HG03108 (cell line): Measurements from ENCODE around the gene KRTAP3-3.
"Not testable (repeated sequence)": the region's sequence is repeated elsewhere in the genome, so short reads cannot be mapped to it uniquely, and the experiment has no call there.

ENCODE experiments used
- ATAC-seq: cut with Tn5 transposase; IDR thresholded peaks from one replicate; pipeline ENCODE4 v1.9.1; 2021; ENCODE audit warnings: moderate library complexity; ENCODE audit not compliant: unreplicated experiment

The KRTAP3-3 gene

GRCh38 chr17:40993839-40994238 lies at the start of gene KRTAP3-3:
Gene KRTAP3-3, minus strand, starts transcription at chr17:40994164. Its CDS starts 67 bp downstream, at chr17:40994097.
- ATAC-seq = no peak

DNA sequence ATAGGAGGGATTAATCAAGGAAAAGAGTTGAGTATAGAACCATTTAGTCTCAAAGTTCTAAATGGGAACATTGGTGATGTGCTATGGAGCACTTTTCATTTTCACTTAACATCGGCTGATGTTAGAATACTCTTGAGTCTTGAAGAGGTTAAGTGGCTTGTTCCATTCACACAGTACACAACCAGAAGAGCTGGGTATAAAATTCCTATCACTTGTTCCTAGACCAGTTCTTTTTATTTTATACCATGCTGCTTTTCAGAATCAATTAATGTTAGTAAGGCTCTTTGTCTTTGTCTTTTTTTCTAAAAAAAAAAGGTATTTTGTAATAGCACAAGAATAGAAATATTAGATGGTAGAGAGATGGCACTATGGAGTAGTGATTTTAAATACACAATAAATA lies 49.0 kb upstream of the KRTAP3-3 start:
- ATAC-seq = no peak

DNA sequence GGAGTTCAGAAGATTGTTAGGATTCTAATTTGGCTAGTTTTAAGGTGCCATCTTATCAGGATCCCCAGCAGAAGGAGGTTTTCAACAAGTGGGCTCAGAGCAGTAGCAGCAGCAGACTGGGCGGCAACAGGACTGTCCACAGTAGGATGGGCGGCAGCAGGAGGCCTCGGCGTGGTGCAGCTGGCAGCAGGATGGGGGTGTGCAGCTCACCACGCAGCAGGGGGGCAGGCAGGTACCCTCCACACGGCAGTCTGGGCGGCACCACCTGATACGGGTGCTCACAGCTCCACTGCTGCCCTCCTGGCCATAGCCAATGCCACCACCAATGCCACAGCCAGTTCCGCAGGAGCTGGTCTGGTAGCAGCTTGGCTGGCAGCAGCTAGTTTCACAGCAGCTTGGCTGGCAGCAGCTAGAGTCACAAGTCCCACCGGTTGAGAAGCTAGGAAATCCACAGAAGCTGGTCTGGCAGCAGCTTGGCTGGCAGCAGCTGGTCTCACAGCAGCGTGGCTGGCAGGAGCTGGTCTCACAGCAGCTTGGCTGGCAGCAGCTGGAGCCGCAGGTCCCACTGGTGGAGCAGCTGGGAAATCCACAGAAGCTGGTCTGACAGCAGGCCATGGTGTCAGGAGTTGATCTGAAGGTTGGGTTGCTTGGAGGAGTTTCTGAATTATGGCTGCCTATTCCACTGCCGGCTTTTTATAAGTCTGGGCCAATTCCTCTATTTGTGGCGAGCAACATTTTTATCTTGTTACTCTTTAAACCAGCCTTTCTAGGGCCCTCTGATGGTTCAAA lies 47.0 kb upstream of the KRTAP3-3 start, which contains the start of gene KRTAP1-1:
KRTAP1-1 (minus strand) TSS at position 668 of the 789 bp plus-strand sequence; CDS start at position 615, 53 bp downstream.
- not testable (repeated sequence) for ATAC-seq

DNA sequence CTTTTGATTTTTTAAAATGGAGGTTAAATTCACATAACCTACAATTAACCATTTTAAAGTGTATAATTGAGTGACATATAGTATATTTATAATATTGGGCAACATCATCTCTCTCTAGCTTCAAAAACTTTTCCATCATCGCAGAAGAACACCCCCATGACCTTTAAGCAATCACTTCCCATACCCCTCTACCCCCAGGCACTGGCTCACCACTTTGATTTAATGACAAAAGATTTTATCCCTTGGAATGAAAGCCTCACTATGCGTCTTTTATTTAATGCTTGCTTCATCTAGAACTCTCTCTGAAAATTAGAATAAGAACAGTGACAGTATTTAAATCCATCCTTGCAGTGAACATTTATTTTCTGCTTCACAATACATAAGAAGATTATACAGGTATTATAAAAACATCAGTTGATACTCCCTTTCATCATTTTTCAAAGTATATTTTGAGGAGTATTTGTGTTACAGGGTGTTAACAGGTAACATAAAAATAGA lies 43.9 kb upstream of the KRTAP3-3 start:
- no peak for ATAC-seq

DNA sequence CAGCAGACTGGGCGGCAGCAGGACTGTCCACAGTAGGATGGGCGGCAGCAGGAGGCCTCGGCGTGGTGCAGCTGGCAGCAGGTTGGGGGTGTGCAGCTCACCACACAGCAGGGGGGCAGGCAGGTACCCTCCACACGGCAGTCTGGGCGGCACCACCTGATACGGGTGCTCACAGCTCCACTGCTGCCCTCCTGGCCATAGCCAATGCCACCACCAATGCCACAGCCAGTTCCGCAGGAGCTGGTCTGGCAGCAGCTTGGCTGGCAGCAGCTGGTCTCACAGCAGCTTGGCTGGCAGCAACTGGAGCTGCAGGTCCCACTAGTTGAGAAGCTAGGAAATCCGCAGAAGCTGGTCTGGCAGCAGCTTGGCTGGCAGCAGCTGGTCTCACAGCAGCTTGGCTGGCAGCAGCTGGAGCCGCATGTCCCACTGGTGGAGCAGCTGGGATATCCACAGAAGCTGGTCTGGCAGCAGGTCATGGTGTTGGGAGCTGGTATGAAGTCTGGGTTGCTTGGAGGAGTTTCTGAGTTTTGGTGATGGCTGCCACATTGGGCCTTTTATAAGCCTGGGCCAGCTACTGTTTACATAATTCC lies 40.5 kb upstream of the KRTAP3-3 start, which contains the start of gene KRTAP1-3:
KRTAP1-3 (minus strand) TSS at position 529 of the 590 bp plus-strand sequence; CDS start at position 476, 53 bp downstream.
- ATAC-seq = not testable (repeated sequence)

- ATAC-seq = no peak
Measured at GRCh38 chr17:41029633-41030245, 35.8 kb upstream of the KRTAP3-3 start, which contains the start of gene KRTAP1-4. Gene KRTAP1-4, minus strand, starts transcription at chr17:41030195. Its CDS starts 117 bp downstream, at chr17:41030078.

DNA sequence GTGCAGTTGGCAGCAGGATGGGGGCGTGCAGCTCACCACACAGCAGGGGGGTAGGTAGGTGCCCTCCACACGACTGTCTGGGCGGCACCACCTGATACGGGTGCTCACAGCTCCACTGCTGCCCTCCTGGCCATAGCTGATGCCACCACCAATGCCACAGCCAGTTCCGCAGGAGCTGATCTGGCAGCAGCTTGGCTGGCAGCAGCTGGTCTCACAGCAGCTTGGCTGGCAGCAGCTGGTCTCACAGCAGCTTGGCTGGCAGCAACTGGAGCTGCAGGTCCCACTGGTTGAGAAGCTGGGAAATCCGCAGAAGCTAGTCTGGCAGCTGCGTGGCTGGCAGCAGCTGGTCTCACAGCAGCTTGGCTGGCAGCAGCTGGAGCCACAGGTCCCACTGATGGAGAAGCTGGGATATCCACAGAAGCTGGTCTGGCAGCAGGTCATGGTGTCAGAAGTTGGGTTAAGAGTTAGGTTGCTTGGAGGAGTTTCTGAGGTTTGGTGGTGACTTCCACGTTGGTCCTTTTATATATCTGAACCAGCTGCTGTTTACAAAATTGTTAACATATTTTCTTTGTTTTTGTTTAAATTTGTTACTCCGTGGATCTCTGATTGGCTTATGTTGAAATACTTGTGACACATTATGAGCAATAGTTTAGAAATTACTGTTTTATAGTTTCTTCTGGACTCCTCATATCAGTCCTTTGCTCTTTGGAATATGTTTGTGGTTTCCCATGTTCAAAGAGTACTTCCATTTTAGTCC lies 32.9 kb upstream of the KRTAP3-3 start, which contains the start of gene KRTAP1-5:
KRTAP1-5 (minus strand) TSS at position 494 of the 757 bp plus-strand sequence; CDS start at position 441, 53 bp downstream.
- ATAC-seq = no peak

DNA sequence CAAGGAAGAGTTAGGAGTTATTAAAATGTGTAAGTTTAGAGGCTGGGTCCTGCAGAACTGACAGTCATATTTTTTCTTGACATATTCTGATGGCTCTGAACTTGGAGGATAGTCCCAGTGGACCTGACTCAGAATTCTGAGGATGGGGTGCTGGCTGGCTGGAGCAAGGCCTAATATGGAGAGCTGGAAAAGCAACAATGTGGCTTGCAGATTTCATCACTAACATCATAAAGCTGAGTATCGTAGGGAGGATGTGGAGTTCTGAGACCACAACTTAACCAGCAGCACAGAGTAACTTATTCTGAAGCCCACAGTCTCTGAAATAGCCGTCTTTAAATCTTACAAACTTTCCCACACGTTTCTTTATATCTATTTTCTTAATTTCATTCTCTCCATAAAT lies 30.7 kb upstream of the KRTAP3-3 start:
- no peak for ATAC-seq

DNA sequence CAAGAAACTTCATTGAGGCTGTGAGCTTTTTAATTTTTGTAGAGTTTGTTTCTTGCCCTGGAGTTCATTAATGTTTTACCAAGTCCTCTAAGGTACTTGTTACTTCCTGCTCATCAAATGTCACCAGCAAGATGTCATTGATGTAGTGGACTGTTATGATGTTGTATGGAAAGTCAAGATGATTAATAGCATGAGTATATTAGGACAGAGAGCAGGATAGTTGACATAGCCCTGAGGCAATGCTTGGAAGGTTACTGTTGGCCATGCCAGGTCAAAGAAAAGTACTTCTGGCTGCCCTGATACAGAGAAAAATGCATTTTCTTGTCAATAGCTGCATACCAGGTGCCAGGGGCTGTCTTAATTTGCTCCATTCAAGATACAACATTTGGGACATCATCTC lies 26.4 kb upstream of the KRTAP3-3 start:
- no peak for ATAC-seq

DNA sequence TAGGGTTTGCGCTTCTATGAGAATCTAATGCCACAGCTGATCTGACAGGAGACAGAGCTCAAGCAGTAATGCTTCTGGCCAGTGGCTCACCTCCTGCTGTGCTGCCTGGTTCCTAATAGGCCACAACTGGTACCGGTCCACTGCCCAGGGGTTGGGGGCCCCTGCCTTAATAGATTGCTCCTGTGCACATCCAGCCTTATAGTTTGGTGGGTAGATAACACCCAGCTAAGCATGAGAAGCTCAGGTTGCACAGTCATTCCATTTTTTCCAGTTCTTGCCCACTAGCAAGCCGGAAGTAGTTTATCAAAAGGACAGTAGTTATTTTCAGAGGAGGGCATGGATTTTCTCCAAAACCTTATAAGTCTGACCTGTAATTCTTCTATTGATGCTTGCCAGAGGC lies 25.5 kb upstream of the KRTAP3-3 start:
- no peak for ATAC-seq

- ATAC-seq = no peak
Measured at GRCh38 chr17:41018541-41018940, 24.6 kb upstream of the KRTAP3-3 start.

DNA sequence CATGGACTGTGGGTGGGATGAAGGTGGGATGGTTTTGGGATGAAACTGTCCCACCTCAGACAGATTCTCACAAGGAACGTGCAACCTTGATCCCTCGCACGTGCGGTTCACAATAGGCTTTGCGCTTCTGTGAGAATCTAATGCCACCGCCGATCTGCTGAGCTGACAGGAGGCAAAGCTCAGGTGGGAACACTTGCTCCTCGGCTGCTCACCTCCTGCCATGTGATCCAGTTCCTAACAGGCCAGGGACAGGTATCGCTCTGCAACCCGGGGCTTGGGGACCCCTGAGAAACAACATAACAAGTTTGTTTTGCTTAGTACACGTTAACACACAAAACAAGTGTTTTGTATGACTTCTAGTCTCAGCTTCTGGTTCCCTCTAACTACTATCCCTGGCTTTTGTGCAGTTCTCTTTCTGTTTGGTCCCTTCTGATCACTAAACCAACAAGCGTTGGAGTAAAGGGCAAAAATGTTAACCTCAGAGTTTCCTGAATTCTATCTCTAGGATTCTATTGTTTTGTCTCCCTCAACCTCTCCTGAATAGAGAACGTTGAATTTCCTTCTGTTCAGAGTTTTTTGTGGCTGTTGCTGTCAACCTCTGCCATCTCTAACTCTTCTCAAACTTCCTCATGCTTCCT lies 22.7 kb upstream of the KRTAP3-3 start:
- ATAC-seq = no peak

GRCh38 chr17:41015454-41015853 lies 21.5 kb upstream of the KRTAP3-3 start:
- no peak for ATAC-seq

DNA sequence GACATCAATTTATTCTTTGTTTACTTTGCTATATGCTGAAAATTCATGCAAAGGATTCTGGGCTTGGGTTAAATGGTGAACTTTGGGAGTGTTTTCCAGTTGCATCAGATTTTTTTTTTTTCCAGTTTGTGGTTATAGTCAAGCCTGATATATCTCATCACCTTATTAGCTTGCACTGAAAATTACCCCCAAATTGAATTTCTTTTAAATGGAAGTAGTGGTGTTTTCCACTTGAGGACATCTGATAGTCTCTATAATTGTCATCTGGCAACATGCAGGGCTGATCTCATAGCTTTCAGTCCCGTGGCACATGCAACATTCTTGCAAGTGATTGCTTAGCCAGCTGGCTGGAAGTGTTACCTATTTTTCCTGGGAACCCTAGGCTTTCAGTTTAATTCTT lies 19.6 kb upstream of the KRTAP3-3 start:
- no peak for ATAC-seq

DNA sequence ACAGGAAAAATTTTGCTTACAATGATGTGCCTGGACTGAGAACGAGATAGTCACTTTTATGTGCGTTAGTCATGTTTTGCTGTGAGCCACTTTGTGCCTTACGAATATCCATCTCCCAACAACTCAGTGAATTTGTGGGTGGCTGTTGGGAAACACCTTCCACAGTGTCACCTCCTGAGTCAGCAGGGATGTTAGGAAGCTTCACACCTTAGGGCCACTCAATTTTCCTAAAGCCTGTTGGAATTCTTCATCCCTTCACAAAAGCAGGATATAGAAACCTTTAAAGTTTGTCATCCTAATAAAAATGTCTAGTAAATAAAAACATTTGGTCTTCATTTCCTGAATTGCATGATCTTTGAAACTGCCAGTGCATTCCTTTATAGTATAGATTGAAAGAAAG lies 19.2 kb upstream of the KRTAP3-3 start:
- ATAC-seq = no peak

- no peak for ATAC-seq
Measured at GRCh38 chr17:41012326-41013120, 18.6 kb upstream of the KRTAP3-3 start.

GRCh38 chr17:41010441-41010840 lies 16.5 kb upstream of the KRTAP3-3 start:
- no peak for ATAC-seq

DNA sequence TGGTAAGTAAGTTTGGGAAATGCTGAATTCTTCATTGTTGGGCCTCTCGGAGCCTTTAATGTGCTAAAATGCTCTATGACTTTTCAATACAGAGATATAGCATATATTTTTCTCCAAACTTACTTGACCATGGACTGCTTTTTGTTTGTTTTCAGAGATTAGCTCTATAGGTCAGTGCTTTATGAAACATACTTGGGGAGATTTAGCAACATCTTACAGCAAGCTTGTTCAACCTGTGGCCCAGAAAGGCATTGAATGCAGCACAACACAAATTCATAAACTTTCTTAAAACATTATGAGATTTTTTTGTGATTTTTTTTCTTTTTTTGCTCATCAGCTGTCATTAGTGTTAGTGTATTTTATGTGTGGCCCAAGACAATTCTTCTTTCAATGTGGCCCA lies 16.0 kb upstream of the KRTAP3-3 start:
- no peak for ATAC-seq

DNA sequence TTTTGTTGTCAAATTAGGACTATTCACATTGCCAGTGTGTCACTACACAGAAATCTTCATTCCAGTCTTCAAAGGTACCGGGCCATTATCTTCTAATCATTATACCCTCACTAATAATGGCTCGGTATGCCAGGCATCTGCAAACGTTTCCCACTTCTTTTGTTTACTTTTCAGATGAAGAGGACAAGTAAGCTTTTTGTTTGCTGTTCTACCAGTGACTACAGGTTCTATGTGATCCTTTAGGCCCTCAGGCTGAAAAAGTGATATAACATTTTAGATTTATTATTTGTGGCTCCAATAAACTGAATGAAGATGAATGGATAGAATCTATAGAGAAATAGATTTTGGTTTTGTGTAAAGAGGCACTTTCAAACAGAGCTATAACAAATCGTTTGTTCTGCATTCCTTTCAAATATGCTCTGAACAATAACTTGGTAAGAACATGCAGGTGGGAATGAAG lies 15.4 kb upstream of the KRTAP3-3 start:
- ATAC-seq = no peak
